GM21619 (cell line): ENCODE results near the gene ABL2.
"Not testable (repeated sequence)": the region's sequence is repeated elsewhere in the genome, so short reads cannot be mapped to it uniquely, and the experiment has no call there.

ENCODE experiments used
- ATAC-seq: cut with Tn5 transposase; IDR thresholded peaks from one replicate; pipeline ENCODE4 v1.9.1; 2021; ENCODE audit not compliant: unreplicated experiment

The ABL2 gene

GRCh38 chr1:179229214-179230140, at the start of gene ABL2:
ABL2 (minus strand) TSS chr1:179229677; CDS start chr1:179229397, 280 bp downstream.
- ATAC-seq: peak; percentile 55

DNA sequence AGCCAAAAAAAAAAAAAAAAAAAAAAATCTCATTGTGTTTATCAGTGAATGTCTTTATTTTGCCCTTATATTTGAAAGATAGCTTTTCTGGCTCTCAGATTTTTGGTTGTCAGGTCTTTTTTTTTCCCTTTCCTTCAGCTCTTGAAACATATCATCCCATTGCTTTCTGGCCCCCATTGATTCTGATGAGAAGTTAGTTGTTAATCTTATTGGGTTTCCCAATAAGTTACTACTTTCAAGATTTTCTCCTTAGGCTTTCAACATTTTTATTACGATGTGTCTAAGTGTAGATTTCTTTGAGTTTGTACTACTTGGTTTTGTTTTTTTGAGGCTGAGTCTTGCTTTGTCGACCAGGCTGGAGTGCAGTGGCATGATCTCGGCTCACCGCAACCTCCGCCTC, 49.4 kb upstream of the ABL2 start:
- ATAC-seq: no peak

- ATAC-seq: not testable (repeated sequence)
These were observed 44.9 kb upstream of the ABL2 start for GRCh38 chr1:179274424-179274823.

DNA sequence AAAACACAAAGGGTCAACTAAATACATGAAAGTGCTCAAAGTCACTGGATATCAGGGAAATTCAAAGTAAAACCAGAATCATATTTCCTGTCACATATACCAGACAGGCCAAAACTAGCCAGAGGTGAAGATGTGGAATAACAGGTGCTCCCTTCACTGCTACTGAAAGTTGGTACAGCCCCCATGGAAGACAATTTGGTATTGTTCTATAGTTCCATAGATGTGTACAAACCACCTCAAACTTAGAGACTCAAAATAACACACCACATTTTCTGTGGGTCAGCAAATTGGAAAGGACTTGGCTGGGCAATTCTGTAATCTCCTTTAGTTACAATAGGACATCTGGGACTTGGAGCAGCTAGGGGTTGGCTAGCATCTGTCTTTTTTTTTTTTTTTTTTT, 39.6 kb upstream of the ABL2 start:
- no peak for ATAC-seq

DNA sequence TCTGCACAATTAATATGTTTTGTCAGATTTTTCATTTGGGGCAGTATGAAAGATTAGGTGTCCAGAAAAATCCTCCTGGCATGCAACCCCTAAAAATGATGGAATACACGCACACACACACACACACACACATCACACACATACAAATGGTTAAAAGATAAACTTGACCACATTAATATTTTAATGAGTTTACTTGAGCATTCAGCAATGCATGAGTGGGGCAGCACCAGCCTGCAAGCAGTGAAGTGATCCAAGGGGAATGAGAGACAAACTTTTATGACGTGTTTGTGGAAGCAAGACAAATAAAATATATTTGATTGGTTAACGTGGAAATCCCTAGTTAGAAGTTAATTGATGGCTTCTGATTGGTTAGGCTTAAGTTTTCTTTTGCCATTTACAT, 35.0 kb upstream of the ABL2 start:
- no peak for ATAC-seq

DNA sequence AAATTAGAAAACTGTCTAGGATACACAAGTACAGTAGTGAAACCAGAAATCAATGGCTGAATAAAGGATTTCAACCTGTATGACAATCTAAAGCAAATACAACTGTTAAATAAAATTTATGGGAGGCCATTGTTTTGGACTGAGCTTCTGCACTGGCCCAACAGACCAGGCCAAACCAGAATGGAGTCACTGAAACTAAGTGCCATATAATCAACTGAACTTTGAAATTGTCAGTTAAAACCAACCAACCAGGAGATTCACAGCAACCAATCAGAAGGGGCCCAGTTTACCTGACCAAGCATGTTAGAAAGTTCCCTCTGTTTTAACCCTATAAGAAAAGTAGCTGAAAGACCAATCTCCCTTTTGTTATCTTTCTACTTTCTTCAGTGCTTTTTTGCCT, 33.6 kb upstream of the ABL2 start:
- no peak for ATAC-seq

DNA sequence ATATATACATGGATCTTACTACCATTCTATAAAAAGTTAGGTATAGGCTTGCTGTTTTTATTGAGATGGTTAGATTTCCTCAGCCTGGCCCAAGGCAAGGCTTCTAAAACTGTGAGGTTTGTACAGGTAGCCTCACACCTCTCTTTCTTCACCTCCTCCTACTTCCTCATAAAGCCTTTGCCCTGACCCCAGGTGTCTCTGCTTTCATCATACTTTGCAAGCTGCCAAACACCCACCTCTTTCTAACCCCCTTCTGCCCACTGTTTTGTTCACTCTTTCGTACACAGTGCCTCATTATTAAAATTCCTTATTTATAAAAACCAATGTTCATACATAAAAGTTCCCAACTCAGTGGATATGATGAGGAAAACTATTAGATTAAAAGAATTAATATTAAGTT, 32.7 kb upstream of the ABL2 start:
- ATAC-seq: no peak

- ATAC-seq: no peak
These were observed 24.0 kb upstream of the ABL2 start for GRCh38 chr1:179253286-179253972.

DNA sequence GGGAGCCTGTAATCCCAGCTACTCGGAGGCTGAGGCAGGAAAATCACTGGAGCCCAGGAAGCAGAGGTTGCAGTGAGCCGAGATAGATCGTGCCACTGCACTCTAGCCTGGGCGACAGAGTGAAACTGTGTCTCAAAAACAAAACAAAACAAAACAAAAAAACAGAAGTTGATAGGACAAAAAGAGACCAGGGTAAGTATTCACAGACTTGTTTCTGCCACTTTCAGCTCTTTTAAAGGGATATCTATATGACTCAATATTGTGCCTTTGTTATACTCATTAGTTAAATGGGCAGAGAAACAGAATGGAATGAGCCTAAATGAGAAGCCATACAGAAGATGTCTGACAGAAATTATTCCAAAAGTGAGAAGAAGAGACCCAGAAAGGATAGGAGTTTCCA, 23.1 kb upstream of the ABL2 start:
- ATAC-seq: no peak

DNA sequence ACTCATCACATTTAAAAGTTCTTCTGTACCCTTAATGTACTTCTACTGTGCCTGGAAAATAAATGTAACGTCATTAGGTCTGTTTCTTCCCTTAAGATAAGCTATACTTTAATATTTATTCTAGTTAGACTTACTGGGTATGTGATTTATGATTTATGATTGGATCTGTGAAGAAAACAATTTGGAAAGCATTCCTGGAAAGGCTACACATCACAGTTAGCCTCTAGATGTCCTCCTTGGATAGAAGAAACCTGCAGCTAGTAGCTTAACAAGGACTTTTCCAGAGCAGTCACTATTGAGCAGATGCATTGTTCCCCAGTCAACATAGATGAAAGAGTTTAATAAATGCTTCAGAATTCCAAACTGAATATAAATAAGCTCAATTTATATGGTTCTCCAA, 22.2 kb upstream of the ABL2 start:
- ATAC-seq: no peak

DNA sequence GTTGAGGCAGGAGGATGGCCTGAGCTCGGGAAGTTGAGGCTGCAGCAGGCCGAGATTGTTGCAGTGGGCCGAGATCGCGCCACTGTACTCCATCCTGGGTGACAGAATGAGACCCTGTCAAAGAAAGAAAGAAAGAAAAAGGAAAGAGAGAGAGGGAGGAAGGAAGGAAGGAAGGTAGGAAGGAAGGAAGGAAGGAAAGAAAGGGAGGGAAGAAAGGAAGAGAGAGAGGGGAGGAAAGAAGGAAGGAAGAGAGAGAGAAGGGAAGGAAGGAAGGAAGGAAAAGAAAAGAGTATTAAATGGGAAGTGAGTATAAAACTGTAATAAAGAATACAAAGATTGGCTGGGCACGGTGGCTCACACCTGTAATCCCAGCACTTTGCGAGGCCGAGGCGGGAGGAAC, 18.4 kb upstream of the ABL2 start:
- no peak for ATAC-seq

DNA sequence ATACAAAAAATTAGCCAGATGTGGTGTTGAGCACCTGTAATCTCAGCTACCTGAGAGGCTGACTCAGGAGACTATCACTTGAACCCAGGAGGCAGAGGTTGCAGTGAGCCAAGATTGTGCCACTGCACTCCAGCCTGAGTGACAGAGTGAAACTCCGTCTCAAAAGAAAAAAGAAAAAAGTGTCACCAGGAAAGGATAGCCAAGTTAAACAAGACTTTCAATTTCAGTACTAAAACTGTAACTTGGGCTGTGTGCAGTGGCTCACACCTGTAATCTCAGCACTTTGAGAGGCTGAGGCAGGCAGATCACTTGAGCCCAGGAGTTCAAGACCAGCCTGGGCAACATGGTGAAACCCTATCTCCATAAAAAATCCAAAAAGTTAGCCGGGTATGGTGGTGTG, 15.9 kb upstream of the ABL2 start:
- peak; percentile 75 for ATAC-seq

GRCh38 chr1:179241530-179242097, 12.1 kb upstream of the ABL2 start:
- no peak for ATAC-seq

DNA sequence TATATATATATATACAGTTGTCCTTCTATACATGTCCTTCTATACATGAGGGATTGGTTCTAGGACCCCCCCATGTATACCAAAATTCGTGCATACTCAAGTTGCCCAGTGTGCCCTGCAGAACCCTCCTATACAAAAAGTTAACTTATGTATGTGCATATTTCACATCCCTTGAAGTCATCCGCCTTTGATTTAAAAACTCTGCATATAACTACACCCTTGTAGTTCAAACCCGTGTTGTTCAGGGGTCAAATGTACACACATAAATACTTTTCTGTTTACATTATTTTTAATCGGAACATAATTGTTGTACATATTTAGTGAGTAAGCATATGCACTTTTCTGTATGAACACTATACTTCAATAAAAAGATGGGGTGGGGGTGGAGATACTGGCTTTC, 7.7 kb upstream of the ABL2 start:
- no peak for ATAC-seq

DNA sequence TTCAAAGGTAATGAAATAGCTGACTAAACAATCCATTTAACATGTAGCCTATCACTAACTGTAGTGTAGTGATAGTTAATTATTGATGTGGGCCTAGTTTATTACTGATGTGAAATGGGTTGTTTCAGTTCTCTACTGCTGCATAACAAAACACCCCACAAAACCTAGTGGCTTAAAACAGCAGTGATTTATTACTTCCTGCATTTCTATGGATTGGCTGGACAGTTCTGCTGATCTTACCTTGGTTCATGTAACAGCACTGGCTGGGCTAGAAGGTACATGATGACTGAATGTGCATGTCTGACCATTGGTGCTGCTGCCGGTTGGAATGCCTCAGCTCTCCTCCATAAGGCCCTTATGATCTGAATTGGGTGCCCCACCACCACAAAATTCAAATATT, 5.4 kb upstream of the ABL2 start:
- ATAC-seq: no peak

DNA sequence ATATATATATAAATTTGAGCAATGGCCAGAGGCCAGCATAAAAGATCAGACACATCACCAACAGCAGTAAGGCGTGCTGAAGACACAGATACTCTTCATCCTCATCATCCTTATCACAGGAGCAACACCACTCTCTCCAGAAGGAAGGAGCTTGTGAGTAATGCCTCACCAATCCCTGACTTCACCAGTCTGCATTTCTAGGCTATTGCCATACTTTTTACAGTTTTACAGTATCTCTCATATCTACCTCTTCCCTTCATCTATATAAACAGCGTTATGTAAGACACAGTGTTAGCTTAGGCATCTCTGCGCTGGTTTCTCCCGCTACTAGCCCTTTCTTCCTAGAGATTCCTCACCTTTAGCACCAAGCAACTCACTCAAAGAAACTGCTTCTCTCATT, 2.4 kb upstream of the ABL2 start:
- ATAC-seq: no peak

- ATAC-seq: no peak
These were observed 1.2 kb upstream of the ABL2 start for GRCh38 chr1:179230721-179231120.

DNA sequence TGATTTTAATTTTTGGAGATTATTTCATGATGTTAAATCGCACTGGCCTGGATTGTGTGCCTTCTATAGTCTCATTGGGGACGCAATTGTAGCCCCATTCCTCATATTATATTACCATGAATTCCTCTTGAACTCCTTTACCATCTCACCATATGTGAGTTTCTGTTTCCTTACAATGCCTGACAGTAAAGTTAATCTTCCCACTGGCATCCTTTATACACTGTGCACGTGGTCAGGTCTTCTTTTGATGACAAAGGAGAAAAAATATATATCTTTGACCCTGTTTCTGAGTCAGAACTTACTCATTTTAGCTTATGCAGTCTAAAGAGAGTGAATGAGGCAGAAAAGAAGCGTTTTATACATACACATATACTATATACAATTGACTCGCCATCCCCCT, 774 bp upstream of the ABL2 start:
- no peak for ATAC-seq

DNA sequence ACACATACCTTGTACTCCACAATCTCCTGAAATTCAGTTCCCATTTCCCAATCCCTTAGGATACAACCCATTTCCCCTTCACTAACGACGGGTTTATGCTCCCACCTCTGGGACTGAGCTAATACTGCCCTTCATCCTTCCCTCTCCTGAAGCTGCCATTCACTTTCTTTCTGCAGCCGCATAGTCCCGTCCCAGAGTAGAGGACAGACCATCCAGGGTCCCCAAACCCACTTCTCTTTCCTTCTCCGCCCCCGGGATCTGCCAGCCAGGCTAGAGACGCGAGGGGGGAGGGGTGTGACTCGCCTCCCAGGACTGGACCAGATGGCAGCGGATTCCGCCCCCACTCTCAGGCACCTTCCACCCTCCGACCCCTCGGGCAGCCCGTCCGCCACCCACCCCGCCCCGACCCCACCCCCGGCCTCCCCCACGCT, 679 bp downstream of the ABL2 start:
- peak; percentile 16 for ATAC-seq

DNA sequence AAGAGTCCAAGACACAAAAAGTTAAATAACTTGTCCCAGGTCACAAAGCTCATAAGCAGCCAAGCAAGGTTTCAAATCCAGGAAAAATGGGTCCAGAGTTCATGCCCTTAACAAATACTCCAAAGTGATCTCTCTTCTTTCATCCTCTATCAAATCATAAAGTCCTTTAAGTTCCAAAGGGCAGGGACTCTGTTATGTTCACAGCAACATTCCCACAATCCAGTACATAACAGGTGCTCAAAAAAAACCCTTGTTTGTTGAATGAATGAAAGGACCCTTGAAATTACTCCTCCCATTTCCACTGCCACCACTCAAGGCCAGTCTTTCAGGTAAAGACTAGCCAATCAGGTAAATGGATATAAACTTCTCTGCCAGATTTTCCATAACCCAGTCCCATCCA, 2.7 kb downstream of the ABL2 start:
- ATAC-seq: no peak

- ATAC-seq: not testable (repeated sequence)
These were observed 5.0 kb downstream of the ABL2 start for GRCh38 chr1:179224466-179224865.

GRCh38 chr1:179221121-179221520, 8.4 kb downstream of the ABL2 start:
- ATAC-seq: not testable (repeated sequence)
